Ishikawa (cell line): Measurements from ENCODE around the gene SLC30A9.

ENCODE experiments used
- CEBPB ChIP-seq: IDR thresholded peaks from 2 replicates; pipeline ENCODE4 v1.6.1; 2012
- CREB1 ChIP-seq: IDR thresholded peaks from 2 replicates; pipeline ENCODE4 v1.6.1; 2012; ENCODE audit warnings: low read depth
- EGR1 ChIP-seq: IDR thresholded peaks from 2 replicates; pipeline ENCODE4 v1.6.1; 2012
- EP300 ChIP-seq: IDR thresholded peaks from 2 replicates; pipeline ENCODE4 v1.6.1; 2012; ENCODE audit warnings: borderline replicate concordance
- FOXM1 ChIP-seq: IDR thresholded peaks from 2 replicates; pipeline ENCODE4 v1.6.1; 2012; ENCODE audit warnings: low read depth, borderline replicate concordance
- NFIC ChIP-seq: IDR thresholded peaks from 2 replicates; pipeline ENCODE4 v1.6.1; 2012
- RAD21 ChIP-seq: IDR thresholded peaks from 2 replicates; pipeline ENCODE4 v1.6.1; 2012; ENCODE audit warnings: low read depth
- TAF1 ChIP-seq: IDR thresholded peaks from 2 replicates; pipeline ENCODE4 v1.6.1; 2012; ENCODE audit warnings: low read depth, mild to moderate bottlenecking
- TCF12 ChIP-seq: IDR thresholded peaks from 2 replicates; pipeline ENCODE4 v1.6.1; 2012; ENCODE audit warnings: low read depth
- TEAD4 ChIP-seq: IDR thresholded peaks from 2 replicates; pipeline ENCODE4 v1.6.1; 2012
- YY1 ChIP-seq: IDR thresholded peaks from 2 replicates; pipeline ENCODE4 v1.6.1; 2012; ENCODE audit warnings: low read depth
- ZBTB7A ChIP-seq: IDR thresholded peaks from 2 replicates; pipeline ENCODE4 v1.6.1; 2012; ENCODE audit warnings: low read depth
- TF ChIP-seq, protein P1 (sequence below): IDR thresholded peaks from 2 replicates; pipeline ENCODE4 v1.6.1; 2012; ENCODE audit warnings: low read depth, mild to moderate bottlenecking
- TF ChIP-seq, protein P2 (sequence below): IDR thresholded peaks from 2 replicates; pipeline ENCODE4 v1.6.1; 2012
- TF ChIP-seq, protein P3 (sequence below): IDR thresholded peaks from 2 replicates; pipeline ENCODE4 v1.6.1; 2012

SLC30A9 gene

DNA sequence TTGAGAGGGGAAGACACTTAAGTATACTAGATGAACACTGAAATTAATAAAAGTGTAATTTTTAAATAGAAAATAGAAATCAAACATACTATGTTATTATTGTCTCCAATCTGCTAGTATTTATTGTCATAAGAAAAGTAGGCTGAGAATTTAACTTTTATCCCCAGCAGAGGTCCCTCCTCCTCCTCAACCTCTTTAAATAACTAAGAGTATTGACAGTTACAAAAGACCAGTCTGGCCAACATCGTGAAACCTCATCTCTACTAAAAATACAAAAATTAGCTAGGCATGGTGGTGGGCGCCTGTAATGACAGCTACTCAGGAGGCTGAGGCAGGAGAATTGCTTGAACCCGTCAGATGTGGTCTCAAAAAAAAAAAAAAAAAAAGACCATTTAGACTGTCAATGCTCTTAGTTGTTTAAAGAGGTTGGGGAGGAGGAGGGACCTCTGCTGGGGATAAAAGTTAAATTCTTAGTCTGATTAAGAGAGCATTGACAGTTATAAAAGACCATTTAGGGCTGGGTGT, 4.2 kb downstream of the SLC30A9 start:
- TF ChIP-seq, protein P1, sequence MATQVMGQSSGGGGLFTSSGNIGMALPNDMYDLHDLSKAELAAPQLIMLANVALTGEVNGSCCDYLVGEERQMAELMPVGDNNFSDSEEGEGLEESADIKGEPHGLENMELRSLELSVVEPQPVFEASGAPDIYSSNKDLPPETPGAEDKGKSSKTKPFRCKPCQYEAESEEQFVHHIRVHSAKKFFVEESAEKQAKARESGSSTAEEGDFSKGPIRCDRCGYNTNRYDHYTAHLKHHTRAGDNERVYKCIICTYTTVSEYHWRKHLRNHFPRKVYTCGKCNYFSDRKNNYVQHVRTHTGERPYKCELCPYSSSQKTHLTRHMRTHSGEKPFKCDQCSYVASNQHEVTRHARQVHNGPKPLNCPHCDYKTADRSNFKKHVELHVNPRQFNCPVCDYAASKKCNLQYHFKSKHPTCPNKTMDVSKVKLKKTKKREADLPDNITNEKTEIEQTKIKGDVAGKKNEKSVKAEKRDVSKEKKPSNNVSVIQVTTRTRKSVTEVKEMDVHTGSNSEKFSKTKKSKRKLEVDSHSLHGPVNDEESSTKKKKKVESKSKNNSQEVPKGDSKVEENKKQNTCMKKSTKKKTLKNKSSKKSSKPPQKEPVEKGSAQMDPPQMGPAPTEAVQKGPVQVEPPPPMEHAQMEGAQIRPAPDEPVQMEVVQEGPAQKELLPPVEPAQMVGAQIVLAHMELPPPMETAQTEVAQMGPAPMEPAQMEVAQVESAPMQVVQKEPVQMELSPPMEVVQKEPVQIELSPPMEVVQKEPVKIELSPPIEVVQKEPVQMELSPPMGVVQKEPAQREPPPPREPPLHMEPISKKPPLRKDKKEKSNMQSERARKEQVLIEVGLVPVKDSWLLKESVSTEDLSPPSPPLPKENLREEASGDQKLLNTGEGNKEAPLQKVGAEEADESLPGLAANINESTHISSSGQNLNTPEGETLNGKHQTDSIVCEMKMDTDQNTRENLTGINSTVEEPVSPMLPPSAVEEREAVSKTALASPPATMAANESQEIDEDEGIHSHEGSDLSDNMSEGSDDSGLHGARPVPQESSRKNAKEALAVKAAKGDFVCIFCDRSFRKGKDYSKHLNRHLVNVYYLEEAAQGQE, result no peak
- TF ChIP-seq EP300 (no peak), CREB1 (no peak)

DNA sequence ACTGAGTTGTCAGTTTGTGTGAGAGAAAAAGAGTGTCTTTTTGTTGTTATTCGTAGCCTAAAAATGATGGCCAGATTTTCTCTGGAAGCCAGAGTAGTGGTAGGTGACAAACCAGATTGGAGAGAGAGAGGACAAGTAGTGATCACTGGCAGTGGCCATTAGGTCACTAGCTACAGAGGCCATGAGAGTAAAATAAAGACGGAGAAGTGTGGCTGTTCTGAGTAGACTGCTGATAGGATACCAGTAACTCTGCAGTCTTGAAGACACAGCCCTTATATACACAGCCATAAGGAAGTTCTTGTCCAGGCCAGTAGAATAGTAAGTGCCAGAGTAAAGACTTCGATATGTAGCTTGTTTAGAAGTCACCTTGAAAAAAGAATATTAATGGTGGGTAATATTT, 7.7 kb downstream of the SLC30A9 start:
- TF ChIP-seq FOXM1, result no peak
- TF ChIP-seq CREB1, result no peak
- no peak for TF ChIP-seq RAD21
- TF ChIP-seq TAF1, result no peak
- no peak for TF ChIP-seq CEBPB

DNA sequence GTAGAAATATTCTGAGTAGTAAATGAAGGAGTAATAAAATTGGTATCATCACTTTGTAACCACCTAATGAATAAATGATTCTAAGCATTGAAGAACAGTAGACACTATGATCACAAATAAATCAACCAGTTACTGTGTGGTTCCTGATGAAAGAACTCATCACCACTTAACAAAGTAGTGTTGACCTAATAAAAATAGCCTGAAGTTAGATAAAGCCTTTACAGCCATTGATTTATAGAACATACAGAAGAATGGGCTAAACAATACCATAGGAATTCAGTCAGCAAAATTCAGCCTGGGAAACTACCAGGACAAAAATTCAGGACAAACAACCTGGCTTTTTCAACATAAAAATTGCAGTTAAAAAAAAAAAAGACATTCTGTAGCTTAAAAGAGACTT, 9.0 kb downstream of the SLC30A9 start:
- no peak for TF ChIP-seq EGR1
- no peak for TF ChIP-seq RAD21
- TF ChIP-seq FOXM1, result no peak

DNA sequence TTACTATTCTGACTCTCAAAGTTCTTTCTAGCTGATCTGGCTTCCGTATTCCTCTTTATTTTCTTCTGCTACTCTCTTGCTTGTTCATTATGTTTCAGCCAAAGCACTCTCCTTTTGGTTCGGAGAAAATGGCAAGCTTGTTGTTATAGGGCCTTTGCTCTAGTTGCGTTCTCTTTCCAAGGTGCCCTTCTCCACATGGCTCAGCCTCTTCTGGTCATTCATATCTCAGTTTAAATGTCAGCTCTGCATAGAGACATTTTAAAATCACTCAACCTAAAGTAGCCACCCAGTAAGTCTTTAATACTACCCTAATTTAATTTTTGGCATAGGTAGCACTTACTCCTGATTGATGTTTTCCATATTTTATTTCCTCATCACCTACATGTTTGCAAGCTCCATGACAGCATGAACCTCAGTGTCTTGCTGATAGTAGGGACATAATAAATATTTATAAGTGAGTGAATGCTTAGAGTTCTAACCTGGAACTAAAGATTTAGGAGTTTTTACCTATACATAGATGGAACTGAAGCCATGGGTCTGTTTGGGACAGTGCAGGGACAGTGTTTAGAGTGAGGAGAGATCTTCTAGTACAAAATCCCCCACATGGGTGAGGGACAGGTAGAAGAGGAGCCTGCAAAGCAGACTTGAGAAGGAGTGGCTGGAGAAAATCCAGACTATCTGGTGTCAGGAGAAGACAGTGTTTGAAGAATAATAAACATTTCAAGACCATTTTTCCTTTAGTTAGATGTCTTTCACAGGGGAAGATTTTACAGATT, 17.9 kb downstream of the SLC30A9 start:
- TF ChIP-seq NFIC (no peak), CEBPB (no peak), YY1 (no peak), CREB1 (no peak), TEAD4 (no peak), FOXM1 (no peak), TAF1 (no peak), EGR1 (no peak), ZBTB7A (no peak), EP300 (no peak), TCF12 (no peak), RAD21 (no peak)
- TF ChIP-seq, protein P2, sequence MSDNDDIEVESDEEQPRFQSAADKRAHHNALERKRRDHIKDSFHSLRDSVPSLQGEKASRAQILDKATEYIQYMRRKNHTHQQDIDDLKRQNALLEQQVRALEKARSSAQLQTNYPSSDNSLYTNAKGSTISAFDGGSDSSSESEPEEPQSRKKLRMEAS, result no peak
- TF ChIP-seq, protein P3, sequence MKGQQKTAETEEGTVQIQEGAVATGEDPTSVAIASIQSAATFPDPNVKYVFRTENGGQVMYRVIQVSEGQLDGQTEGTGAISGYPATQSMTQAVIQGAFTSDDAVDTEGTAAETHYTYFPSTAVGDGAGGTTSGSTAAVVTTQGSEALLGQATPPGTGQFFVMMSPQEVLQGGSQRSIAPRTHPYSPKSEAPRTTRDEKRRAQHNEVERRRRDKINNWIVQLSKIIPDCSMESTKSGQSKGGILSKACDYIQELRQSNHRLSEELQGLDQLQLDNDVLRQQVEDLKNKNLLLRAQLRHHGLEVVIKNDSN, result no peak
- TF ChIP-seq, protein P1, result no peak

DNA sequence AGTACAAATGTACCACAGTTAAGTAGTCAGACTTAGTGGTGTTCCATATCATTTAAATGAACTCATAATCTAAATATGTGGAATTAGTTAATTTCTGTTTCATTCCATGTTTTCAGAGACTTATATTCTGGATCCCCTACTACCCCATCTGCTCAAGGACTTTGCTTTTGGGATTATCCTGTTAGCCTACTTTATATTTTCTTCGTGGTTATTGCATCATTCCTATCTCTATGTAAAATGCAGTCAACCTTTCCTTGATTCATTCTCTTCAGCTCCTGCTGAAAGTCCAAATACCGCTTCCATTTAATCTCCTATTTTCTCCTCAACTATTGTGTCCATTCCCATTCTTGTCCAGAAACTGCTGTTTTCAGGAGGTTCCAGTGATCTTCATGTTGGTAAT, 25.1 kb downstream of the SLC30A9 start:
- TF ChIP-seq NFIC (no peak), TCF12 (no peak), EGR1 (no peak), CEBPB (no peak), CREB1 (no peak), TEAD4 (no peak), ZBTB7A (no peak), RAD21 (no peak), YY1 (no peak), TAF1 (no peak), FOXM1 (no peak)
- TF ChIP-seq, protein P2, result no peak
- TF ChIP-seq, protein P3, result no peak
- TF ChIP-seq, protein P1, result no peak
